Pancreas (tissue), 10 donors: Measurements from ENCODE around the gene EEF1AKMT2. TPM values are rescaled to one million over a fixed set of nuclear protein-coding genes. Genes with fewer than 3 reads are reported as not detected.

Source experiments
- ATAC-seq, 4 donors: fragments of 200-7000 bp; cut with Tn5 transposase; one replicate each; pipeline versions ENCODE4 v1.8.0 to v1.9.1; 2020; ENCODE audit warnings: mild to moderate bottlenecking in 4 of 4, moderate library complexity in 4 of 4
- DNase-seq, 6 donors: peaks; one replicate each; pipeline ENCODE4 v3.0.0-alpha.2; 2020
- FAIRE-seq: peaks from 2 replicates; lab custom pipeline; 2012; peaks lifted over from hg19 to GRCh38; lab: Jason Lieb, UNC
- H3K27ac ChIP-seq, 4 donors: fragments of 200-600 bp; sonication (generic); 1 replicate in 3 of 4; 2 replicates in 1 of 4; pipeline versions ENCODE4 v1.5.0 to v1.8.0; 2020
- H3K27me3 ChIP-seq, 4 donors: fragments of 200-600 bp; one replicate each; pipeline ENCODE4 v1.8.0; 2021
- H3K36me3 ChIP-seq, 3 donors: fragments of 200-600 bp; sonication (generic) in 1 of 3; one replicate each; pipeline versions ENCODE4 v1.5.0 to v1.8.0; 2020 to 2021
- H3K4me1 ChIP-seq, 3 donors: fragments of 200-600 bp; one replicate each; pipeline ENCODE4 v1.8.0; 2021
- H3K4me3 ChIP-seq, 4 donors: fragments of 200-600 bp; sonication (generic) in 2 of 4; one replicate each; pipeline versions ENCODE4 v1.5.0 to v1.8.0; 2020 to 2021
- H3K9me3 ChIP-seq, 4 donors: fragments of 200-600 bp; one replicate each; pipeline ENCODE4 v1.8.0; 2021
- WGBS, 2 donors: extraction: QIAGEN DNeasy Blood & Tissue Kit; methylation state at CpG; one replicate each; pipeline ENCODE4 v1.1.7; 2013; 5-methylcytosine and 5-hydroxymethylcytosine counted together
- intact Hi-C, 3 donors: fragments of 100-400 bp; cut with DNase I; formaldehyde crosslinking; loops; one replicate each; pipeline versions ENCODE4 v1.11.1 to v1.14.2; 2022
- polyA plus RNA-seq, 2 donors: library from polyadenylated mRNA; stranded (reverse); fragments of 200-250 nt; gene quantifications; one replicate each; pipeline ENCODE4 v1.2.3, GENCODE V29; 2013
- total RNA-seq, 6 donors: library from RNA; stranded (reverse); fragmentation: NEBNext Ultra II Directional in 4 of 6; extraction: Animal tissue kit (Norgen Biotek cat#: 25700) in 4 of 6; gene quantifications; one replicate each; pipeline versions ENCODE4 v1.2.1 to v1.2.4, GENCODE V29; 2021 to 2023
- TF ChIP-seq, protein P1 (sequence below), 4 donors: fragments of 200-600 bp; sonication (generic) in 3 of 4; IDR thresholded peaks; one replicate each; pipeline versions ENCODE4 v1.5.0 to v1.8.0; 2021; ENCODE audit warnings: antibody characterized with exemption in 4 of 4
- donor health status: healthy with polysubstance abuse.
- donor health status: DM: no; HTN: no; CAD: no; lungs with moderate emphysema.
- donor health status: DM: no; HTN: no; CAD: no.
- donor health status: control.
- donor health status: control.
- donor health status: Bipolar disorder and iron deficiency.
- donor health status: DM: yes; HTN: yes; CAD: no.
- donor health status: DM: no; HTN: no; CAD: no.
- donor health status: DM: no; HTN: no; CAD: no.
- donor health status: DM: yes; HTN: yes; CAD: no.

EEF1AKMT2 gene
- total and polyA plus RNA-seq, 8 donors = 5.7 to 11.9 (median 8.1) TPM

GRCh38 chr10:124755581-124755980 lies 36.1 kb downstream of the EEF1AKMT2 start:
- no peak overlapping the region for H3K4me3 ChIP-seq
- DNase-seq = no peak
- 62 to 75% methylated on average over 2 of the region's 2 CpGs for WGBS, 2 donors
- no peak for FAIRE-seq
- no peaks in the 10 kb centered on the region for H3K4me1 ChIP-seq
- no peaks in the 10 kb centered on the region for H3K27me3 ChIP-seq
- TF ChIP-seq, protein P1, sequence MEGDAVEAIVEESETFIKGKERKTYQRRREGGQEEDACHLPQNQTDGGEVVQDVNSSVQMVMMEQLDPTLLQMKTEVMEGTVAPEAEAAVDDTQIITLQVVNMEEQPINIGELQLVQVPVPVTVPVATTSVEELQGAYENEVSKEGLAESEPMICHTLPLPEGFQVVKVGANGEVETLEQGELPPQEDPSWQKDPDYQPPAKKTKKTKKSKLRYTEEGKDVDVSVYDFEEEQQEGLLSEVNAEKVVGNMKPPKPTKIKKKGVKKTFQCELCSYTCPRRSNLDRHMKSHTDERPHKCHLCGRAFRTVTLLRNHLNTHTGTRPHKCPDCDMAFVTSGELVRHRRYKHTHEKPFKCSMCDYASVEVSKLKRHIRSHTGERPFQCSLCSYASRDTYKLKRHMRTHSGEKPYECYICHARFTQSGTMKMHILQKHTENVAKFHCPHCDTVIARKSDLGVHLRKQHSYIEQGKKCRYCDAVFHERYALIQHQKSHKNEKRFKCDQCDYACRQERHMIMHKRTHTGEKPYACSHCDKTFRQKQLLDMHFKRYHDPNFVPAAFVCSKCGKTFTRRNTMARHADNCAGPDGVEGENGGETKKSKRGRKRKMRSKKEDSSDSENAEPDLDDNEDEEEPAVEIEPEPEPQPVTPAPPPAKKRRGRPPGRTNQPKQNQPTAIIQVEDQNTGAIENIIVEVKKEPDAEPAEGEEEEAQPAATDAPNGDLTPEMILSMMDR (IDR thresholded peaks at IDR 0.05) = no peak
- H3K27ac ChIP-seq = no peak overlapping the region
- intact Hi-C loops = no loop called here
- H3K9me3 ChIP-seq = no peaks in the 10 kb centered on the region
- H3K36me3 ChIP-seq = no peaks in the 10 kb centered on the region
- no peak for ATAC-seq

DNA sequence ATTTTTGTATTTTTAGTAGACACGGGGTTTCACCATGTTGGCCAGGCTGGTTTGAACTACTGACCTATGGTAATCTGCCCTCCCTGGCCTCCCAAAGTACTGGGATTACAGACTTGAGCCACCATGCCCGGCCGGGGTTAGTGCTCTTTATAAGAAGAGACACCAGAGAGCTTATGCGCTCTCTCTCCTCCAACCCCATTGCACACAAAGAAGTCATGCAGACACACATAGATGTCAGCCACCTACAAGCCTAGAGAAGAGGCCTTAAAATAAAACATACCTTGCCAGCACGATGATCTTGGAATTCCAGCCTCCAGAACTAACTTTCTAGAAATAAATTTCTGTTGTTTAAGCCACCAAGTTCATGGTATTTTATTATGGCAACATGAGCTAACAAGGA lies 37.5 kb downstream of the EEF1AKMT2 start:
- H3K4me3 ChIP-seq = no peak overlapping the region
- no peak for FAIRE-seq
- H3K4me1 ChIP-seq = no peaks in the 10 kb centered on the region
- H3K36me3 ChIP-seq = no peaks in the 10 kb centered on the region
- TF ChIP-seq, protein P1 (IDR thresholded peaks at IDR 0.05) = no peak
- H3K27me3 ChIP-seq = no peaks in the 10 kb centered on the region
- intact Hi-C loops = no loop called here
- DNase-seq = no peak
- 94 to 97% methylated on average over 5 of the region's 5 CpGs for WGBS, 2 donors
- H3K9me3 ChIP-seq = no peaks in the 10 kb centered on the region
- no peak for ATAC-seq
- H3K27ac ChIP-seq = no peak overlapping the region

GRCh38 chr10:124748953-124749645 lies 42.6 kb downstream of the EEF1AKMT2 start:
- no peak for DNase-seq
- WGBS, 2 donors = 73 to 78% methylated on average over 4 of the region's 4 CpGs
- ATAC-seq = no peak
- peaks cover 0 to 9% (median 7%) of the 10 kb centered on the region in 3 donors for H3K4me1 ChIP-seq
- no peaks in the 10 kb centered on the region for H3K27me3 ChIP-seq
- intact Hi-C loops = no loop called here
- H3K27ac ChIP-seq = no peak overlapping the region
- TF ChIP-seq, protein P1 (IDR thresholded peaks at IDR 0.05) = no peak
- FAIRE-seq = no peak
- no peaks in the 10 kb centered on the region for H3K36me3 ChIP-seq
- H3K4me3 ChIP-seq = no peak overlapping the region
- no peaks in the 10 kb centered on the region for H3K9me3 ChIP-seq

DNA sequence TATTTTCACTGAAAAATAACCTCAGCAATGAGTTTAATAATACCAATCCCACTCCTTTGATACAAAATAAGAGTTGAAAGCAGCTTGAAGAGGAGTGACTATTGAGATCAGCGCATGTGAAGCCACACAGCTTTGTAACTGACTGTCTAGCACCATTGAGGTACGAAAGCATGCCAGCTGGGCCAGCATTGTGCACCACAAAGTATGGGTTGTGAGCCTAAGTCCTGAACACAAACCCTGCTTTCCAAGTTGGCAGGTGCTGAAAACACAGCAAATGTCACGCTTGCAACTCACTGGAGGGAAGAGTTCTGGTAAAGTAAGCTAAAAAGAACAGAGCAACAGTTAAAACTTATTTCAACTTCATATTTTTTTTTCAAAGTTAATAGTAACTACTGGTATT lies 43.5 kb downstream of the EEF1AKMT2 start:
- Histone ChIP-seq H3K4me3 (no peak overlapping the region), H3K27ac (no peak overlapping the region), H3K9me3 (no peaks in the 10 kb centered on the region), H3K27me3 (no peaks in the 10 kb centered on the region), H3K36me3 (no peaks in the 10 kb centered on the region), H3K4me1 (peaks cover 0 to 9% (median 7%) of the 10 kb centered on the region in 3 donors)
- TF ChIP-seq, protein P1 (IDR thresholded peaks at IDR 0.05) = no peak
- FAIRE-seq = no peak
- no peak for DNase-seq
- intact Hi-C loops = no loop called here
- WGBS, 2 donors = 93 to 95% methylated on average over 3 of the region's 3 CpGs
- no peak for ATAC-seq

DNA sequence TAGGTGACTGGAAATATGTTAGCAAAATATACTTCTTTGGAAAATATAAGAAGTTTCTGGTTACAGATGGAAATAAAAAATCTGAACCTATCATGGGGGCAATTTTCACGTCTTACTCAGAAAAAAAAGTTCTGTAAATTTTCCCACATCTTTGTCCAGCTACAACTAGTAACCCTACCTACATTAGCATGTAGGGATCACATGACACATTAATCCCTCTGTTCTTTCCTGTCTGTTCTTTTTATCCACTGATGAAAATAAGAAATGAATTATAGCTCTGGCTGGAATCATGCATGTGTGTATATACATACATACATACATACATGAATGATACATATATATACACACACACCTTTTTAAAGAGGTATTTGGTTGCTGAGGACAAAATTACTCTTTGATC lies 43.9 kb downstream of the EEF1AKMT2 start:
- TF ChIP-seq, protein P1 (IDR thresholded peaks at IDR 0.05) = no peak
- intact Hi-C loops = no loop called here
- ATAC-seq (no peak), DNase-seq (no peak), FAIRE-seq (no peak)
- Histone ChIP-seq H3K9me3 (no peaks in the 10 kb centered on the region), H3K36me3 (no peaks in the 10 kb centered on the region), H3K27ac (no peak overlapping the region), H3K4me1 (peaks cover 0 to 9% (median 7%) of the 10 kb centered on the region in 3 donors), H3K27me3 (no peaks in the 10 kb centered on the region), H3K4me3 (no peak overlapping the region)
- WGBS, 2 donors = 92 to 96% methylated on average over 1 of the region's 1 CpG
